Keratinocyte (primary cell): ENCODE results near the gene KIAA0930.

Experiments
- CTCF ChIP-seq, 3 experiments: IDR thresholded peaks in 1 of 3; conservative IDR thresholded peaks in 1 of 3; optimal IDR thresholded peaks in 1 of 3; 2 replicates in 2 of 3; 3 replicates in 1 of 3; pipeline versions ENCODE3 to v1.5.1; 2011; ENCODE audit warnings: low read length in 3 of 3, mild to moderate bottlenecking in 3 of 3, moderate library complexity in 2 of 3, control low read depth in 1 of 3, inconsistent platforms in 1 of 3; ENCODE audit not compliant: insufficient read depth in 2 of 3; ENCODE audit errors: extremely low read depth in 1 of 3
- EZH2 ChIP-seq: IDR thresholded peaks from one replicate; pipeline ENCODE4 v1.6.1; 2012; ENCODE audit warnings: inconsistent platforms, mild to moderate bottlenecking, low read length, moderate library complexity

- no peak for TF ChIP-seq EZH2
- no peak for TF ChIP-seq CTCF (optimal IDR thresholded peaks at IDR 0.05 in 1 of 3, IDR thresholded peaks at IDR 0.05 in 1 of 3, conservative IDR thresholded peaks at IDR 0.05 in 1 of 3; ENCODE audit: extremely low read depth in 1 of 3, insufficient read depth in 2 of 3, low read length in 3 of 3)
Measured at GRCh38 chr22:45268167-45268957, 27.7 kb upstream of the KIAA0930 start.
